Testis (tissue), 3 donors: ENCODE results near the gene SAPCD1. TPM values are rescaled to one million over a fixed set of nuclear protein-coding genes. Genes with fewer than 3 reads are reported as not detected.

Source experiments
- DNase-seq: peaks from one replicate; pipeline ENCODE4 v3.0.0-alpha.2; 2019
- H3K27ac ChIP-seq, 2 donors: fragments of 200-600 bp; sonication (generic); one replicate each; pipeline ENCODE4 v1.5.1; 2019
- H3K27me3 ChIP-seq: fragments of 200-600 bp; sonication (generic); one replicate; pipeline ENCODE4 v1.5.1; 2019
- H3K36me3 ChIP-seq: fragments of 200-600 bp; sonication (generic); one replicate; pipeline ENCODE4 v1.5.1; 2017; ENCODE audit warnings: low read depth; ENCODE audit errors: missing control alignments
- H3K4me1 ChIP-seq: fragments of 200-600 bp; sonication (generic); one replicate; pipeline ENCODE4 v1.5.1; 2019
- H3K4me3 ChIP-seq, 2 donors: fragments of 200-600 bp; sonication (generic); one replicate each; pipeline ENCODE4 v1.5.1; 2017 to 2019
- H3K9me3 ChIP-seq: fragments of 200-600 bp; sonication (generic); one replicate; pipeline ENCODE4 v1.5.1; 2017
- CTCF ChIP-seq, 3 experiments: fragments of 450-650 bp in 2 of 3; fragments of 200-600 bp in 1 of 3; sonication (generic) in 1 of 3; IDR thresholded peaks; one replicate each; pipeline ENCODE4 v1.5.1; 2016 to 2019; ENCODE audit warnings: antibody characterized with exemption in 3 of 3, mild to moderate bottlenecking in 2 of 3, moderate library complexity in 1 of 3
- POLR2A ChIP-seq: fragments of 450-650 bp; IDR thresholded peaks from one replicate; pipeline ENCODE4 v1.6.1; 2017; ENCODE audit warnings: antibody characterized with exemption, mild to moderate bottlenecking, moderate library complexity
- WGBS, 2 donors: methylation state at CpG; one replicate each; pipeline ENCODE4 v1.1.5; 2018; 5-methylcytosine and 5-hydroxymethylcytosine counted together
- intact Hi-C: fragments of 100-400 bp; cut with DNase I; formaldehyde crosslinking; loops from one replicate; pipeline ENCODE4 v1.15.1; 2023; ENCODE audit warnings: low total_unique reads
- polyA plus RNA-seq: library from polyadenylated mRNA; stranded (reverse); fragments of 350-450 nt; fragmentation: Illumina TruSeq; extraction: RNeasy Lipid Tissue Mini Kit (QIAGEN cat#74804); gene quantifications from one replicate; pipeline ENCODE4 v1.2.3, GENCODE V29; 2014; ENCODE audit warnings: low read depth, low replicate concordance; ENCODE audit not compliant: insufficient read depth
- total RNA-seq, 2 donors: library from RNA; depleted of rRNA; stranded (reverse); fragments of >200 nt; gene quantifications; one replicate each; pipeline ENCODE4 v1.2.3, GENCODE V29; 2016

Gene SAPCD1
- total and polyA plus RNA-seq, 3 donors from 2014 or later, result 5.9 to 11.6 (median 10.4) TPM

- Histone ChIP-seq H3K4me1 (peaks cover 6% of the 10 kb centered on the region), H3K9me3 (no peaks in the 10 kb centered on the region), H3K27ac (peak within 1 kb of the TSS; percentile 94 to 96), H3K4me3 (peak within 1 kb of the TSS; percentile 66 to 85), H3K27me3 (no peaks in the 10 kb centered on the region), H3K36me3 (no peaks in the 10 kb centered on the region)
- TF ChIP-seq POLR2A (no peak), CTCF (IDR thresholded peaks at IDR 0.05) (peak in 1 of 3 experiments; percentile 53)
- no peak for DNase-seq
- intact Hi-C loops, result no loop called here
- WGBS, 2 donors, result 10 to 13% methylated on average over 33 to 36 of the region's 36 CpGs
Observed at GRCh38 chr6:31728767-31729514, 33.5 kb upstream of the SAPCD1 start, which contains the start of gene DDAH2. Gene DDAH2 (minus strand): TSS chr6:31729299. CDS start chr6:31729161, 138 bp downstream.

- 0 to 1% methylated on average over 28 of the region's 29 CpGs for WGBS, 2 donors
- H3K4me1 ChIP-seq, result peaks cover 10% of the 10 kb centered on the region
Observed at GRCh38 chr6:31729515-31729978, 32.9 kb upstream of the SAPCD1 start.

GRCh38 chr6:31729979-31730630, 32.4 kb upstream of the SAPCD1 start:
- Histone ChIP-seq H3K9me3 (no peaks in the 10 kb centered on the region), H3K27me3 (no peaks in the 10 kb centered on the region), H3K36me3 (no peaks in the 10 kb centered on the region), H3K27ac (peak overlapping the region; percentile 94 to 96), H3K4me3 (peak overlapping the region; percentile 66 to 85), H3K4me1 (peaks cover 14% of the 10 kb centered on the region)
- TF ChIP-seq POLR2A (peak; percentile 61), CTCF (IDR thresholded peaks at IDR 0.05) (no peak)
- peak; percentile 94 for DNase-seq
- 2 to 4% methylated on average over 15 to 40 of the region's 46 CpGs for WGBS, 2 donors
- intact Hi-C loops, result no loop called here

More at GRCh38 chr6:31729515-31729978, 32.9 kb upstream of the SAPCD1 start:
- H3K27ac ChIP-seq, result peak overlapping the region; percentile 94 to 96
- DNase-seq, result peak; percentile 93
- TF ChIP-seq CTCF (IDR thresholded peaks at IDR 0.05) (peak; percentile 2 to 72 (median 51)), POLR2A (no peak)
- no peaks in the 10 kb centered on the region for H3K9me3 ChIP-seq
- intact Hi-C loops, result no loop called here
- H3K4me3 ChIP-seq, result peak overlapping the region; percentile 66 to 85
- no peaks in the 10 kb centered on the region for H3K27me3 ChIP-seq
- H3K36me3 ChIP-seq, result no peaks in the 10 kb centered on the region

- H3K27ac ChIP-seq, result peak overlapping the region; percentile 94 to 96
- no peak for DNase-seq
- no peaks in the 10 kb centered on the region for H3K36me3 ChIP-seq
- H3K27me3 ChIP-seq, result no peaks in the 10 kb centered on the region
- peaks cover 14% of the 10 kb centered on the region for H3K4me1 ChIP-seq
- no peaks in the 10 kb centered on the region for H3K9me3 ChIP-seq
- WGBS, 2 donors, result 74 to 76% methylated on average over 11 of the region's 11 CpGs
- intact Hi-C loops, result no loop called here
- peak overlapping the region in 1 of 2 donors; percentile 85 for H3K4me3 ChIP-seq
- TF ChIP-seq CTCF (IDR thresholded peaks at IDR 0.05) (no peak), POLR2A (no peak)
Observed at GRCh38 chr6:31730631-31731086, 31.8 kb upstream of the SAPCD1 start.
